Panc1 (cell line): Measurements from ENCODE around the gene HDGFL2. TPM values are rescaled to one million over a fixed set of nuclear protein-coding genes. Genes with fewer than 3 reads are reported as not detected.

Experiments used
- ATAC-seq: fragments of 200-7000 bp; cut with Tn5 transposase; 2 replicates; pipeline ENCODE4 v1.9.1; 2020; ENCODE audit warnings: mild to moderate bottlenecking, moderate library complexity
- BruUV-seq: library from RNA; stranded (reverse); fragments of 400-500 nt; replicated peaks from 2 replicates; lab custom pipeline; 2021; lab: Mats Ljungman, UMichigan
- CTCF ChIA-PET: fragments of 300-600 bp; sonication (Branson Sonifier 250); formaldehyde crosslinking; loops from one replicate; lab custom pipeline; 2022; ENCODE audit warnings: antibody characterized with exemption; lab: Charles Lee
- POLR2A ChIA-PET: fragments of 300-600 bp; sonication (Branson Sonifier 250); formaldehyde crosslinking; loops from one replicate; lab custom pipeline; 2022; ENCODE audit warnings: antibody characterized with exemption; lab: Charles Lee
- DNase-seq: peaks from one replicate; pipeline ENCODE4 v3.0.0-alpha.2; 2010; ENCODE audit warnings: low read depth, low spot score
- H3K27ac ChIP-seq: 2 replicates; pipeline ENCODE4 v1.5.1; 2011; ENCODE audit warnings: mild to moderate bottlenecking, low read length, inconsistent platforms
- H3K27me3 ChIP-seq: fragments of 200-500 bp; sonication (Bioruptor generic); 2 replicates; pipeline ENCODE4 v1.6.0; 2014; ENCODE audit warnings: low read length, inconsistent platforms; ENCODE audit not compliant: control insufficient read depth, insufficient read depth
- H3K36me3 ChIP-seq: fragments of 200-500 bp; sonication (Bioruptor generic); 2 replicates; pipeline ENCODE4 v1.5.1; 2014; ENCODE audit warnings: inconsistent platforms, mild to moderate bottlenecking, low read length, moderate library complexity; ENCODE audit not compliant: control insufficient read depth, insufficient read depth
- H3K4me1 ChIP-seq: 2 replicates; pipeline ENCODE4 v1.5.1; 2011; ENCODE audit warnings: inconsistent platforms, mild to moderate bottlenecking, low read length, moderate library complexity; ENCODE audit not compliant: control insufficient read depth, insufficient read depth
- H3K4me3 ChIP-seq, 2 experiments: 2 replicates each; pipeline ENCODE4 v1.5.1; 2011 to 2012; ENCODE audit warnings: low read depth in 2 of 2, low read length in 2 of 2, mild to moderate bottlenecking in 2 of 2, inconsistent platforms in 1 of 2, moderate library complexity in 1 of 2
- H3K9me3 ChIP-seq: fragments of 200-500 bp; sonication (Bioruptor generic); 2 replicates; pipeline ENCODE4 v1.5.1; 2014; ENCODE audit warnings: low read depth, mild to moderate bottlenecking, inconsistent platforms, low read length, moderate library complexity; ENCODE audit not compliant: control insufficient read depth, insufficient read depth
- CTCF ChIP-seq: fragments of 450-650 bp; IDR thresholded peaks from 2 replicates; pipeline ENCODE4 v1.5.1; 2017; ENCODE audit warnings: mild to moderate bottlenecking
- POLR2AphosphoS5 ChIP-seq: IDR thresholded peaks from 2 replicates; pipeline ENCODE4 v1.6.1; 2012; ENCODE audit warnings: mild to moderate bottlenecking, low read depth, low read length, moderate library complexity
- REST ChIP-seq, 2 experiments: IDR thresholded peaks; 2 replicates each; pipeline ENCODE4 v1.6.1; 2011 to 2012; ENCODE audit warnings: low read depth in 2 of 2, control low read depth in 1 of 2, low read length in 1 of 2, mild to moderate bottlenecking in 1 of 2, moderate library complexity in 1 of 2; ENCODE audit not compliant: insufficient read depth in 1 of 2
- SIN3A ChIP-seq: IDR thresholded peaks from 2 replicates; pipeline ENCODE4 v1.6.1; 2012; ENCODE audit warnings: low read depth, mild to moderate bottlenecking, low read length, moderate library complexity, borderline replicate concordance; ENCODE audit not compliant: insufficient read depth
- TCF7L2 ChIP-seq: IDR thresholded peaks from 2 replicates; pipeline ENCODE4 v1.6.1; 2011; ENCODE audit warnings: mild to moderate bottlenecking, low read depth, low read length, inconsistent platforms
- in situ Hi-C: cut with HindIII; loops from 2 replicates; pipeline ENCODE4 v1.10.0; 2016; ENCODE audit warnings: low sequenced_read_pairs, low pct_unique_long_range_greater_than_20kb
- intact Hi-C: fragments of 100-400 bp; cut with micrococcal nuclease; formaldehyde crosslinking; loops from one replicate; pipeline ENCODE4 v1.10.0; 2022; ENCODE audit not compliant: unreplicated experiment
- total RNA-seq: library from RNA; stranded (reverse); gene quantifications from one replicate; pipeline ENCODE4 v1.2.1, GENCODE V29; 2021; ENCODE audit not compliant: unreplicated experiment

The HDGFL2 gene
- total RNA-seq, 1 experiment from 2014 or later, result 56.9 TPM

DNA sequence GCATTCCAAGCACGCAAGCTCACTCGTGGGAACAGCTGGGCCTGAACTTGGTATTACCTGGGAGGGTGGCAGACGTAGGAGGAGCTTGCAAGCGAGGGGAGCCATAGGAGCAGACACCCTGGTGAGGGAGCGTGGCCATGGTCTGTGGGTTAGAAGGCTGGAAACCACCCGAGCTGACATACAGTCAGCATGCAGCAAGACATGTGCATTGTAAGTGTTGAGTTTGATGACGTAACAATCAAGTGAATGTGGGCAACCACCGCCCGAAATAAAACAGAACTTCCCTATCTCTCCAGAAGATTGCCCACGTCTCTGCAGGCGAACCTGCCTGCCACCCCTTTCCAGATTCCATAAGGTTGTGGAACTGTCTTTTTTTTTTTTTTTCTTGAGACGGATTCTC is 41.3 kb upstream of the HDGFL2 start:
- POLR2A ChIA-PET, result no interaction called here
- TF ChIP-seq CTCF, result no peak
- no peak for TF ChIP-seq SIN3A
- no peak for TF ChIP-seq POLR2AphosphoS5
- TF ChIP-seq REST (IDR thresholded peaks at IDR 0.05; ENCODE audit: insufficient read depth in 1 of 2, low read depth in 2 of 2, low read length in 1 of 2), result no peak
- TF ChIP-seq TCF7L2, result no peak
- CTCF ChIA-PET, result no interaction called here
- H3K9me3 ChIP-seq, result no peaks in the 10 kb centered on the region
- ATAC-seq (no peak), DNase-seq (no peak)
- H3K27me3 ChIP-seq, result no peaks in the 10 kb centered on the region
- BruUV-seq, result no TSS peak
- H3K27ac ChIP-seq, result no peak overlapping the region
- H3K4me1 ChIP-seq, result no peaks in the 10 kb centered on the region
- intact Hi-C loops, result no loop called here
- no peaks in the 10 kb centered on the region for H3K36me3 ChIP-seq
- H3K4me3 ChIP-seq, result no peak overlapping the region
- in situ Hi-C loops, result no loop called here

DNA sequence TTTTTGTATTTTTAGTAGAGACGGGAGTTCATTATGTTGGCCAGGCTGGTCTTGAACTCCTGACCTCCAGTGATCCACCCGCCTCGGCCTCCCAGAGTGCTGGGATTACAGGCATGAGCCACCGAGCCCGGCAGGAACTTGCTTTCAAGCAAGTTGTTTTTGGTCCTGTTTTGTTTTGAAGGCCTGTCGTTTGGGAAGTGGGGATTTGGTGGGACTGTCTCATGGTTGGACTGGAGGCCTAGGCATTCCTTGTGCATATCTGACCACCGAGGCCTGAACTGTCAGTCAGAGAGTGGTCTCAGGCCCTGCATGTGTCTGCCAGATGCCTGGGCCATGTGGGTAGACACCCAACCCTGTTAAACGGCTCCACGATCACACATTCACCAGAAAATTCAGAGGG is 40.8 kb upstream of the HDGFL2 start:
- DNase-seq (no peak), ATAC-seq (no peak)
- POLR2A ChIA-PET, result no interaction called here
- H3K27me3 ChIP-seq, result no peaks in the 10 kb centered on the region
- TF ChIP-seq SIN3A, result no peak
- TF ChIP-seq TCF7L2, result no peak
- no peak for TF ChIP-seq REST (IDR thresholded peaks at IDR 0.05; ENCODE audit: insufficient read depth in 1 of 2, low read depth in 2 of 2, low read length in 1 of 2)
- no peak for TF ChIP-seq CTCF
- TF ChIP-seq POLR2AphosphoS5, result no peak
- BruUV-seq, result no TSS peak
- H3K36me3 ChIP-seq, result no peaks in the 10 kb centered on the region
- in situ Hi-C loops, result no loop called here
- H3K9me3 ChIP-seq, result no peaks in the 10 kb centered on the region
- no peak overlapping the region for H3K27ac ChIP-seq
- no peak overlapping the region for H3K4me3 ChIP-seq
- intact Hi-C loops, result no loop called here
- CTCF ChIA-PET, result no interaction called here
- H3K4me1 ChIP-seq, result no peaks in the 10 kb centered on the region
